ENCODE data around the gene RIPK4. TPM values are rescaled to one million over a fixed set of nuclear protein-coding genes. Genes with fewer than 3 reads are reported as not detected.

The RIPK4 gene
- total and polyA plus RNA-seq, 9 donors, result 0.08 to 12.4 (median 0.90) TPM

DNA sequence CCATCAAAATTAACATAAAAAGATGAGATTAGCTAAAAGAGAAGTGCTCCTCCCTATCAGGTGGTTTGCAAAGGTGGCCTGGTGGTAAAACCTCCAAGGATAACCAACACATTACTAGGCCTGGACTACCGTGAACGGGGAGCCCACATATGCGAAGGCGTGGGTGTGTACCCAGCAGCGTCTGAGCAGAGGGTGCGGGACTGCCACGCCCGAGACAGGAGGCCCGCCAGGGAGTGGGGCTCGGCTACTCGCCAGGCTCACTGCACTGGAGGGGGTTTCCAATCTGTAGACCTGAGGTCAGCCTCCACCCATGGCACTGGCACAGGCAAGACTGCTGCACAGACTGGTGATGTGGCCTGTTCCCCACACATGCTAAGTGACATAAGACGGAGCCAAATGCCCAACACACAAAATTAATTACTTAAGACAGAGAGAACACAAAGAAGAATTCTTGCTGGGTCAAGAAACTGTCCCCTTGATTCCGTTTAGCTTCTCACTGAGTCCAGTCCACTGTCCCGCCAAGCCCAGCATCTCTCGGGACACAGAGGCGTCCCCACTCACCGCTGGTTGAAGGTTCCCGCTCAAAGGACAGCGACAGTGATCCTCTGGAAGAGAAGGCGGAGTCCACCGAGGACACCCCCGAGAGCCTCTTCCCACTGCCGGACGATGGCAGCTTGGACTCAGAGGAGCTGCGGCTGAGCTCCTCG is 23.4 kb downstream of the RIPK4 start:
- no peaks in the 10 kb centered on the region for H3K9me3 ChIP-seq

DNA sequence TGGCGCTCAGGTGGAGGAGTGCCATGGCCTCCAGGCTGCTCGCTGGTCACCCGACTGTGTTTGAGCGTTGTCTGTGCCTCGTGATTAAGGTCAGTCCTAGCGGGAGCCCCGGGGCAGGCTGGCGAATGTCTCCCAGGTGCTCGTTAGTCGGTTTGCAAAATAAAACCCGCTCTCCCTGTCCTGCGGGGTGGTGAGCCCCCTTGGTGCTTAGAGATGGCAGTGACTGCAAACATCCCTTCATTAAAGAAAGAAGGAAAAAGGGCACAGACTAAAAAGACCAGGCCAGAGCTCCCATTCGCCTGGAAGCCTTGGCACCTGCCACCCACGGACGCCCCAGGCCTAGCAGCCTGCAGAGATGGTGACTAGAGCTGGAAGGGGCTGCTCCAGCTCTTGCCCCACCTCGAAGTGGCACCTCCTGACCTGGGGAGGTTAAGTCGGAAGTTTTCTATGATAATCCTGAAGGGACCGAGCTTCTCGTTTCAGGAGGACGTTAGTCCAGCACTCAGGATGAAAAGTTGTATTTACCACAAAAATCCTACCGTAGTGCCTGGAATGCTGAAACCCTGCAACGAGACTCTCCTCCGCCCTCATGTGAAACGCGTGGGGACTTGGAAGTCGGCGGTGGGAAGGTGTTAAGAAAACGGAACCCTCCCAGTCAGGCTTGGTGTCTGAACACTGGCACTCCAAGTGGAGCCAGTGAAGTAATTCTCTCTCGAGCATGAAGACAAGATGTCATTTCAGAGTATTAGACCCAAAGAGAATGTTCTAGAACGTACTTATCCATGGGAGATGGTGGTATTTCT is 24.6 kb downstream of the RIPK4 start:
- Histone ChIP-seq H3K9me3 (no peaks in the 10 kb centered on the region), H3K4me1 (ENCODE audit: insufficient read depth) (no peaks in the 10 kb centered on the region), H3K27me3 (no peaks in the 10 kb centered on the region), H3K27ac (no peak overlapping the region), H3K4me3 (no peak overlapping the region), H3K36me3 (no peaks in the 10 kb centered on the region)
- TF ChIP-seq EP300 (IDR thresholded peaks at IDR 0.05), result no peak
- no peak for TF ChIP-seq POLR2A (IDR thresholded peaks at IDR 0.05)
- TF ChIP-seq, protein P1, sequence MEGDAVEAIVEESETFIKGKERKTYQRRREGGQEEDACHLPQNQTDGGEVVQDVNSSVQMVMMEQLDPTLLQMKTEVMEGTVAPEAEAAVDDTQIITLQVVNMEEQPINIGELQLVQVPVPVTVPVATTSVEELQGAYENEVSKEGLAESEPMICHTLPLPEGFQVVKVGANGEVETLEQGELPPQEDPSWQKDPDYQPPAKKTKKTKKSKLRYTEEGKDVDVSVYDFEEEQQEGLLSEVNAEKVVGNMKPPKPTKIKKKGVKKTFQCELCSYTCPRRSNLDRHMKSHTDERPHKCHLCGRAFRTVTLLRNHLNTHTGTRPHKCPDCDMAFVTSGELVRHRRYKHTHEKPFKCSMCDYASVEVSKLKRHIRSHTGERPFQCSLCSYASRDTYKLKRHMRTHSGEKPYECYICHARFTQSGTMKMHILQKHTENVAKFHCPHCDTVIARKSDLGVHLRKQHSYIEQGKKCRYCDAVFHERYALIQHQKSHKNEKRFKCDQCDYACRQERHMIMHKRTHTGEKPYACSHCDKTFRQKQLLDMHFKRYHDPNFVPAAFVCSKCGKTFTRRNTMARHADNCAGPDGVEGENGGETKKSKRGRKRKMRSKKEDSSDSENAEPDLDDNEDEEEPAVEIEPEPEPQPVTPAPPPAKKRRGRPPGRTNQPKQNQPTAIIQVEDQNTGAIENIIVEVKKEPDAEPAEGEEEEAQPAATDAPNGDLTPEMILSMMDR (IDR thresholded peaks at IDR 0.05), result no peak
- 75 to 79% (median 79%) methylated on average over 30 of the region's 30 CpGs for WGBS, 3 donors
- intact Hi-C loops (cut with DNase I), result loop anchor here in 1 of 4 donors (10.0 kb wide), 1 partner anchor 77 kb away; no protein-coding TSS in a partner anchor
- no peak for DNase-seq

More for the DNA sequence above, 23.4 kb downstream of the RIPK4 start:
- Histone ChIP-seq H3K4me1 (ENCODE audit: insufficient read depth) (no peaks in the 10 kb centered on the region), H3K36me3 (no peaks in the 10 kb centered on the region), H3K27me3 (no peaks in the 10 kb centered on the region), H3K4me3 (no peak overlapping the region), H3K27ac (no peak overlapping the region)
- no peak for DNase-seq
- 88% methylated on average over 26 of the region's 26 CpGs for WGBS, 3 donors
- TF ChIP-seq, protein P1 (IDR thresholded peaks at IDR 0.05), result no peak
- no peak for TF ChIP-seq POLR2A (IDR thresholded peaks at IDR 0.05)
- no peak for TF ChIP-seq EP300 (IDR thresholded peaks at IDR 0.05)
- intact Hi-C loops (cut with DNase I), result loop anchor here in 1 of 4 donors (10.0 kb wide), 1 partner anchor 79 kb away; no protein-coding TSS in a partner anchor

DNA sequence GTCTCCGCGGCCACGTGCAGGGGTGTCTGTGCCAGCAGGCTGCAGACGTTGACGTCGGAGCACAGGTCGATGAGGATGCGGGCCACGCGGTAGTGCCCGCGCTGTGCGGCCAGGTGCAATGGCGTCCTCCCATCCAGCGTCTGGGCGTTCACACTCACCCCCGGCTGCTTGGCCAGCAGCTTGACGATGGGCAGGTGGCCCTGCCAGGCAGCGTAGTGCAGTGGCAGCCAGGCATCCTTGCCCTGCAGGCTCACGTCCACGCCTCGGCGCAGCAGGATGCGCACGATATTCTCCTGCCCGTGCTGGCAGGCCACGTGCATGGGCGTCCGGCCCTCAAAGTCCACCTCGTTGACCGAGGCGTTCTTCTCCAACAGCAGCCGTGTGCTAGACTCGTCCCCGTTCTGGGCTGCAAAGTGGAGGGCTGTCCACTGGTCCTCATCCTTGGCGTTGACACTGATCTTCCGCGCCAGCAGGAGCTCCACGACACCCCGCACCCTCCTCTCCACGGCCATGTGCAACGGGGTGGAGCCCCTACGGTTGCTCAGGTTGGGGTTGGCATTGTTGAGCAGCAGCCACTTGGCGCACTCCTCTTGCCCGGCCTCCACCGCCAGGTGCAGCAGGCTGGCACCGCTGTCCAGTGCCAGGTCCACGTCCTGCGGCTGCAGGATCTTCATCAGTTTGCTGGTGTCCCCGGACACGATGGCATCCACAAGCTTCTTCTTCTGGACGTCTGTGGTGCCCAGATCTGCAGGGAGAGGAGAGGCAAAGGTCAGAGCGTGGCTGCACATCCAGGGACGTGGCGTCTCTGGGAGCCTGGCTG is 25.4 kb downstream of the RIPK4 start:
- Histone ChIP-seq H3K36me3 (no peaks in the 10 kb centered on the region), H3K27ac (no peak overlapping the region), H3K4me1 (ENCODE audit: insufficient read depth) (no peaks in the 10 kb centered on the region), H3K27me3 (no peaks in the 10 kb centered on the region), H3K4me3 (no peak overlapping the region), H3K9me3 (no peaks in the 10 kb centered on the region)
- WGBS, 3 donors, result 89 to 92% (median 91%) methylated on average over 55 of the region's 55 CpGs
- DNase-seq, result no peak
- TF ChIP-seq EP300 (IDR thresholded peaks at IDR 0.05) (no peak), POLR2A (IDR thresholded peaks at IDR 0.05) (no peak)
- TF ChIP-seq, protein P1 (IDR thresholded peaks at IDR 0.05), result no peak
- intact Hi-C loops (cut with DNase I), result loop anchor here in 1 of 4 donors (10.0 kb wide), 1 partner anchor 77 kb away; no protein-coding TSS in a partner anchor

Data from ovary (tissue), 9 donors.